ENCODE results near the gene ZNF212. TPM values are rescaled to one million over a fixed set of nuclear protein-coding genes. Genes with fewer than 3 reads are reported as not detected.

The ZNF212 gene
- 7.4 TPM for total RNA-seq

GRCh38 chr7:149239345-149240143, at the start of gene ZNF212:
TSS of gene ZNF212 (plus strand) at chr7:149239651. CDS start at chr7:149239779, 128 bp downstream.

GRCh38 chr7:149195180-149196150, 44.0 kb upstream of the ZNF212 start, which contains the start of gene ZNF282:
TSS of gene ZNF282 (plus strand) at chr7:149195546. CDS start at chr7:149195590, 44 bp downstream.

DNA sequence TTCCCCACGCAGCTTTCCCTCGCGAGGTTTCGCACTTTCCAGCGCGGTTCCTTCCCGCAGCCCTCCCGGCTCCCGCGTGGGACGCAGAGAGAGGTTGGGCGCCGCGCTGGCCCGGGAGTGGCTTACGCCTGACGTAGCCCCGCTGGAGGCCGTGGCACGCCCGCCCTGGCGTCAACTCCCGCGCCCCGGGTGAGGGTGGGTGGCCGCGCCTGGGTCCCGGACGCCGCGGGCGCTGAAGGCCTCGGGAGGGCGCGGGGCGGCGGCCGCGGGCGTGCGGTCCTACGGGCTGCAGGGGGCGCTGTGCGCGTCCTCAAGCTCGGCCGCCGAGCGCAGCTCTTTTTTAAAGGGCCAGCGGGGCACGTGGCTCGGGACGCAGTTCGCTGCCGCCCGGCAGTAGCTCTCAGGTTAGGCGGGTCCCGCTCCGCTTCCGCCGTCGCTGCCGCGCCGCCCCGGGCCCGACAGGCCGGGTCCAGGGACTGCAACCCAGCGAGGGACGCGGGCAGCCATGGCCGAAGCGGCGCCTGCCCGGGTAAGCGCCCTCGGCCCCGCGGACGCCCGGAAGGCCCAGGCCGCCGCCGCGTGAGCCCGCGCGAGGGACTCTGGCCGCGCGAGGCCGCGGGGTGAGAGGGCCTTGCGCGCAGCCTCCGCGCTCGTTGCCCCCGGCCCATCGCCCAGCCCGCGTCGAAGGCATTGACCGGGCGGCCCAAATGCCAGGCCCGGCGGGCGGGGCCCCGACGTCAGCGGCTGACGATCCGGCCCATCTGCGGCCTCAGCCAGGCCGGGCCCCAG, 22.6 kb downstream of the ZNF212 start, which contains the start of gene ZNF783:
TSS of gene ZNF783 (plus strand) at position 368 of the 789 bp plus-strand sequence. CDS start at position 506, 138 bp downstream.

Small RNAs within 50 kb of the gene (small RNA-seq; reads per million reads assigned to genes)
- gene AC004890.1, result not detected

Other genes starting within 250 kb of the ZNF212 start
- 80.7 TPM for gene PDIA4, start 211.1 kb upstream of the ZNF212 start, total RNA-seq
- gene ZNF786, start 148.9 kb upstream of the ZNF212 start, total RNA-seq, result 14.1 TPM
- 5.8 TPM for gene ZNF425, start 113.3 kb upstream of the ZNF212 start, total RNA-seq
- gene ZNF398, start 92.2 kb upstream of the ZNF212 start, total RNA-seq, result 25.4 TPM
- 20.1 TPM for gene ZNF282, start 44.1 kb upstream of the ZNF212 start, total RNA-seq
- gene ZNF783, start 22.5 kb downstream of the ZNF212 start, total RNA-seq, result 11.8 TPM
- gene ZNF777, start 221.4 kb downstream of the ZNF212 start, total RNA-seq, result 6.0 TPM

Data from diencephalon (tissue), 1 donor.